ENCODE results near the gene LRRIQ3. TPM values are rescaled to one million over a fixed set of nuclear protein-coding genes. Genes with fewer than 3 reads are reported as not detected.

Gene LRRIQ3
- total and polyA plus RNA-seq, 12 donors = 0.98 to 6.2 (median 1.9) TPM; not detected in 1

DNA sequence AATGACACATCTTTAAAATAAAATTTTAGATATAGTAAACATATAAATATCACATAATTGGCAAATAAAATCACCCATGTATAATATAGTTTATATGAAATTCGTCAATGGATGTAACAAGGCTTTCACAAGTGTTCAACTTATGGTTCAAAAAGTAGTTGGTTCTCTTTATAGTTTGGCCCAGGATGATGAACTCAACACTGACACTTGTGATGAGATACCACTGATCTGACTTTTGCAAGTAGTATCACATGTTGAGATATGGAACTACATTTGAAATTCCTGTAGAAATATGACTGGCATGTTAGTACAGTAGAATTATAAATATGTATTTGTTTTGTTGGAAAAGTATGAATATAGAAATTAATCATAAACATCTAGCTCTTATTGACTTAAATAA is 39.1 kb upstream of the LRRIQ3 start:
- Histone ChIP-seq H3K27ac (no peak overlapping the region), H3K4me1 (replicated peaks in 1 of 2) (no peaks in the 10 kb centered on the region), H3K9me3 (replicated peaks in 1 of 3) (no peaks in the 10 kb centered on the region), H3K4me3 (no peak overlapping the region), H3K36me3 (replicated peaks in 1 of 2) (no peaks in the 10 kb centered on the region), H3K27me3 (no peaks in the 10 kb centered on the region)
- 73 to 81% (median 75%) methylated on average over 1 of the region's 1 CpG for WGBS, 4 donors
- intact Hi-C loops (cut with DNase I) = no loop called here
- TF ChIP-seq, protein P1, sequence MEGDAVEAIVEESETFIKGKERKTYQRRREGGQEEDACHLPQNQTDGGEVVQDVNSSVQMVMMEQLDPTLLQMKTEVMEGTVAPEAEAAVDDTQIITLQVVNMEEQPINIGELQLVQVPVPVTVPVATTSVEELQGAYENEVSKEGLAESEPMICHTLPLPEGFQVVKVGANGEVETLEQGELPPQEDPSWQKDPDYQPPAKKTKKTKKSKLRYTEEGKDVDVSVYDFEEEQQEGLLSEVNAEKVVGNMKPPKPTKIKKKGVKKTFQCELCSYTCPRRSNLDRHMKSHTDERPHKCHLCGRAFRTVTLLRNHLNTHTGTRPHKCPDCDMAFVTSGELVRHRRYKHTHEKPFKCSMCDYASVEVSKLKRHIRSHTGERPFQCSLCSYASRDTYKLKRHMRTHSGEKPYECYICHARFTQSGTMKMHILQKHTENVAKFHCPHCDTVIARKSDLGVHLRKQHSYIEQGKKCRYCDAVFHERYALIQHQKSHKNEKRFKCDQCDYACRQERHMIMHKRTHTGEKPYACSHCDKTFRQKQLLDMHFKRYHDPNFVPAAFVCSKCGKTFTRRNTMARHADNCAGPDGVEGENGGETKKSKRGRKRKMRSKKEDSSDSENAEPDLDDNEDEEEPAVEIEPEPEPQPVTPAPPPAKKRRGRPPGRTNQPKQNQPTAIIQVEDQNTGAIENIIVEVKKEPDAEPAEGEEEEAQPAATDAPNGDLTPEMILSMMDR (IDR thresholded peaks at IDR 0.05) = no peak
- no peak for TF ChIP-seq POLR2A (IDR thresholded peaks at IDR 0.05)
- no peak for DNase-seq

DNA sequence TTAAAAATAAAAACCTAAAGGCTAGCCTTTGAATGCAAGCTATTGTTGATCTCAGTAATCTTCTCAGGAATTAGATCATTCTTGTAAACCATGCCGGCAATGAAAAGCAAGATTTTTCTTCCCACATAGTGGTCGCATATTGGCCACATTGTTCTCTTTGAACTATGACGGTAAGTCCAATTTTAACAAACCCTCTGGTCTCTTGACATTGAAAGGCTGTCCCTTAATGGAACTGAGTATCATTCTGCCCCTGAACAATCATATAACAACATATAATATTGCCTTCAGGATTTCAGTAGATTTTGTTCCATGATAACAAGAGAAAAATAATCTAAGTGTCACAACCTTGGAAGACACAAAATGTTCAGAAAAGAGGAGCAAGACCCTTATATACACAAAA is 38.5 kb upstream of the LRRIQ3 start:
- Histone ChIP-seq H3K27ac (no peak overlapping the region), H3K36me3 (replicated peaks in 1 of 2) (no peaks in the 10 kb centered on the region), H3K27me3 (no peaks in the 10 kb centered on the region), H3K9me3 (replicated peaks in 1 of 3) (no peaks in the 10 kb centered on the region), H3K4me1 (replicated peaks in 1 of 2) (no peaks in the 10 kb centered on the region), H3K4me3 (no peak overlapping the region)
- 89 to 100% (median 95%) methylated on average over 3 of the region's 3 CpGs for WGBS, 4 donors
- no peak for TF ChIP-seq POLR2A (IDR thresholded peaks at IDR 0.05)
- TF ChIP-seq, protein P1 (IDR thresholded peaks at IDR 0.05) = no peak
- no peak for DNase-seq
- intact Hi-C loops (cut with DNase I) = no loop called here

DNA sequence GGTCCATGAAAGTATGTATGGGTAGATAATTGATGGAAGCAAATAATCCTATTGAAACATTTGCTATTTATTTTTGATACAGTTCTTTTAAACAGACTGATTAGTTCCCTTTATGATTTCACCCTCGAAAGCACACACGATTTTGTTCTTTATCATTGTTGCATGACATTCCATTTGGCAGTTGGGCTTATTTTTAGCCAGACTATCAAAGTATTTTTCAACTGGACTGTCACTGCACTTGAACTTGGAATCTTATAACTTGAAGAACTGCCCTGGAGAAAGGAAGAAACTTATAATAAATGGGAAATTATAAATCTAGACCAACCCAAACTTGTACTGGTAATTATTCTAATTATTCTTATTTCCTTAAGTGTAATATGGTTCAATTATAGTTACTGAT is 37.2 kb upstream of the LRRIQ3 start, which contains the start of gene TNNI3K:
TNNI3K (plus strand) TSS at position 235 of the 400 bp plus-strand sequence; CDS start at position 300, 65 bp downstream.
- TF ChIP-seq, protein P1 (IDR thresholded peaks at IDR 0.05) = no peak
- no peak for TF ChIP-seq POLR2A (IDR thresholded peaks at IDR 0.05)
- Histone ChIP-seq H3K4me1 (replicated peaks in 1 of 2) (no peaks in the 10 kb centered on the region), H3K4me3 (no peak within 1 kb of the TSS), H3K9me3 (replicated peaks in 1 of 3) (no peaks in the 10 kb centered on the region), H3K27me3 (no peaks in the 10 kb centered on the region), H3K27ac (no peak within 1 kb of the TSS), H3K36me3 (replicated peaks in 1 of 2) (no peaks in the 10 kb centered on the region)
- intact Hi-C loops (cut with DNase I) = no loop called here
- 51 to 67% (median 59%) methylated on average over 2 of the region's 2 CpGs for WGBS, 4 donors
- DNase-seq = no peak

DNA sequence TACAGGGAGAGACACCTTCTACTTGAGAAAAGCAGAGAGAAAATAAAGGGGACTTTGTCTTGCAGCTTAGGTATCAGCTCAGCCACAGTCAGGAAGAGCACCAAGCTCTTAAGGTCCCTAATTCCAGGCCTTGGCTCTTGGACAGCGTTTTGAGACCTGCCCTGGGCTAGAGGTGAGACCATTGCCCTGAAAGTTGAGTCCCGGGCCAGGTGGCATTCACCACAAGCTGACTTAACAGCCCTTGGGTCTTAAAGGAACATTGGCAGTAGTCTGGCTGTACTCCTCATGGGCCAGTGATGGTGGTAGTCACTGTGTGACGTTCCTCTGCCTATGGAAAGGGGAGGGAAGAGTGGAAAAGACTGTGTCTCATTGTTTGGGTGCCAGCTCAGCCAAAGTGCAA is 25.5 kb upstream of the LRRIQ3 start:
- intact Hi-C loops (cut with DNase I) = no loop called here
- H3K9me3 ChIP-seq (replicated peaks in 1 of 3) = peaks cover 0 to 9% (median 0%) of the 10 kb centered on the region in 3 donors
- H3K4me1 ChIP-seq (replicated peaks in 1 of 2) = no peaks in the 10 kb centered on the region
- DNase-seq = no peak
- H3K27me3 ChIP-seq = no peaks in the 10 kb centered on the region
- H3K36me3 ChIP-seq (replicated peaks in 1 of 2) = no peaks in the 10 kb centered on the region
- H3K27ac ChIP-seq = no peak overlapping the region
- no peak for TF ChIP-seq POLR2A (IDR thresholded peaks at IDR 0.05)
- TF ChIP-seq, protein P1 (IDR thresholded peaks at IDR 0.05) = no peak
- H3K4me3 ChIP-seq = no peak overlapping the region
- WGBS, 4 donors = 75 to 80% (median 75%) methylated on average over 2 to 3 of the region's 3 CpGs; no CpG with 5 or more reads in 1 of the 4 donors
